Stimulated activated CD4-positive, alpha-beta T cell treated with anti-CD3 and anti-CD28 coated beads, Interleukin-12 subunit alpha, Interleukin-12 subunit beta, amount 100 ng/mL, for 4 hours (primary cell): ENCODE data around the gene ZNF658.
A peak's percentile ranks its signal among the peaks of the same experiment; 100 is the strongest.
"Not testable (repeated sequence)": the region's sequence is repeated elsewhere in the genome, so short reads cannot be mapped to it uniquely, and the experiment has no call there.

Experiments used
- DNase-seq: peaks from one replicate; pipeline ENCODE4 v3.0.0-alpha.2; 2020

The ZNF658 gene

DNA sequence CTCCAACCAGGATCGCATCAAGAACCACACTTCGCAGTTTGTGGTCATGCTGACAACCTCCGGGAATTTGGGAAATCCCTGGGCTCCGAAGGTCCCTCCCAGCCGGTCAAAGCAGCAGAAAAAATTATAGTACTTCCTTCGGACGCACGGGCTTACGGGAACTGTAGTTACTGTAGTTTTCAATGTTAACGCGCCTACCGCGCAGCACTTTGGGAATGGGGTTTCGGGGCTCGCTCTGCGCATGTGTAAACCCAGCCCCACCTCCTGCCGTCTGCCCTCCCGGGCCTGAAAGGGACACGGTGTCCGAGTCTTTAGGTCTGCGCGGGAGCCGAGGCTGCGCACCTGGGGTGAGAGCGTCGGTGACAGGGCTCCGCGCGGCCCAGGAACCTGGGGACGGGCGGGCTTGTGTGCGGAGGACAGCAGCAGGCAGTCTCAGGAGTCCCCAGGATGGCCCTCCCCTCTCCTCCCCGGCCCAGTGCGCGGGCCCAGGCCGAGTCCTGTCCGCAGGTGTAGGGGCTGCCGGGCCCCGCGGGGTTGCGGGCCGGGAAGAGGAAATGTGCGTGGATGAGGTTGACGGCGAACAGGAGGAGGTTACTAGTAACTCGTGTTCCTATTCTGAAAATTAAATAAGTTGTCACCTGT lies at the start of gene ZNF658:
TSS of gene ZNF658 (plus strand) at position 236 of the 642 bp plus-strand sequence. CDS start 2,837 bp downstream, outside the sequence.
- peak; percentile 60 for DNase-seq

DNA sequence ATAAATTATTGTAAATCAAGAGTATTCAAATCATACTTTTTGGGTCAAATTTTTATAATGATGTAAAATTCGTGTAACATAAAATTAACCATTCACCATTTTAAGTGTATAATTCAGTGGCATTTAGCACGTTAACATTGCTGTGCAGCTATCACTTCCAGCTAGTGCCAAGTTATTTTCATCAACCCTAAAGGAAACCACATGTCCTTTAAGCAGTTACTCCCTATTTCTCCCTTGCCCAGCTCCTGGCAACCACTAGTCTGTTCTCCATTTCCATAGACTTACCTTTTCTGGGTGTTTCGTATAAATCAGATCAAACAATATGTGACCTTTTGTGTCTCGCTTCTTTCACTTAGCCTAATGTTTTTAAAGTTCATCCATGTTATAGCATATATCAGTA lies 38.8 kb upstream of the ZNF658 start:
- DNase-seq, result not testable (repeated sequence)

DNA sequence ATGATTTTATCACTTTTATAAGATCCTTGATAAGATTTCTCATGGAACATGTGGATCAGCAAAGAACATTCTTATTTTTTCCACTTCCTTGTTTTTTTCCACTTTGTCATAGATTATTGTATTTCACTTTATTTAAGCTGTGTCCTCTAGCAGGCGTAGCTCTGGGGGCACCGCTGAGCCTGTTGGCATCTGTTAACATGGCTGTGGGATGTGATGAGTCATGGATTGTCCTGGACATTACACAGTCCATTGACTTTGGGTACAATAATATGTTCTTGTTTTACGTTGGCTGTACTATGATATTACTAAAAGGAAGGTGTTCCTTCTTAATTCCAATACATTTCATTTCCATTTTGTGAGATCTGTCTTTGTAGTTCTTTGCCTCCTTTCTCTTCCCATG lies 31.9 kb upstream of the ZNF658 start:
- not testable (repeated sequence) for DNase-seq

DNA sequence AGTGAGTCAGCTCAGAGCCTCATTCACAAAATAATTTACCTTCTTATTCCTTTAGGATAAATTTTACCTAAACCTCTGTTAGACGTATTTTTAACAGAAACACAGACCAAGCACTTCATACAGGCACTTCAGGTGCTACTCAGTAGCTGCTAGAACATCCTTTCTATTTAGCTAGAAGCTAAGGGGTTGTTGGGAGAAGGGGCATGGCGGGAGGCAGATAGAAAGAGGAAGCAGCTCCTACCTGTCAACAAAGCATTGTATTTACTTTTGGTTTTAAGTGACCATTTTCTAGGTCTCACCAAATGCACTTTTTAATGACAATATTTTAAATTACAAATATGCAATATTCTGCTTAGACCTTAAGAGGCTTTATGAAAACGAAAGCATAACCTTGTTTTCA lies 19.9 kb upstream of the ZNF658 start:
- DNase-seq, result not testable (repeated sequence)

DNA sequence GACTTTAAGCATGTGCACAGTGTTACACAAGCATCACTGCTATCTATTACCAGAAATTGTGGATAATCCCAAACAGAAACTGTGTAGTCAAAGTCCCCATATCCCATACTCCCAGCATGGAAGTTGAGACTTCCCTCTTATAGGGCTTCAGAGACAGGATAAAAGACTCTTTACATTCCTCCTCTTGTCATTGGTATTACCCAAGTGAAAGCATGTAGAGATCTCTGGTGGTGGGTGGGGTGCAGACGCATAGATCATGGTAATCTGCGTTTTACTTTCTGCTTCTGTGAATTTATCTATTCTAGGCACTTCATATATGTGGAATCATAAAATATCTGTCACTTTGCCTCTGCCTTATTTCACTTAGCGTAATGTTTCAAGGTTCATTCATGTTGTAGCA lies 18.7 kb upstream of the ZNF658 start:
- DNase-seq, result not testable (repeated sequence)

DNA sequence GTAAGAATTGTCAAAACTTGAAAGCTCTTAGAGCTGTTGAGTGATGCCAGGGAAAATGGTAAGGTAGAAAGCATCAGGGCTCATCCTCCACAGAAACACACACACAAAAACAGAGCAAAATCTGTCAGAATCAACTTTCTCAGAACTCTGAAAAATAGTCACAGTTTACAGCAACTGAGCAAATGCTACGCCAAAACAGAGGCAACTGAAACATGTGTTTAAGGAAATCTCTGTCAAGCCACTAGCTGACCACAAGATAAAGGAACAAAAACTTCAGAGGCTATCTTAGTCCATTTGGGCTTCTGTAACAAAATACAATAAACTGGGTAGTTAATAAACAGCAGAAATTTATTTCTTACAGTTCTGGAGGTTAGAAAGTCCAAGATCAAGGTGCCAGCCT lies 10.2 kb upstream of the ZNF658 start:
- DNase-seq, result not testable (repeated sequence)

DNA sequence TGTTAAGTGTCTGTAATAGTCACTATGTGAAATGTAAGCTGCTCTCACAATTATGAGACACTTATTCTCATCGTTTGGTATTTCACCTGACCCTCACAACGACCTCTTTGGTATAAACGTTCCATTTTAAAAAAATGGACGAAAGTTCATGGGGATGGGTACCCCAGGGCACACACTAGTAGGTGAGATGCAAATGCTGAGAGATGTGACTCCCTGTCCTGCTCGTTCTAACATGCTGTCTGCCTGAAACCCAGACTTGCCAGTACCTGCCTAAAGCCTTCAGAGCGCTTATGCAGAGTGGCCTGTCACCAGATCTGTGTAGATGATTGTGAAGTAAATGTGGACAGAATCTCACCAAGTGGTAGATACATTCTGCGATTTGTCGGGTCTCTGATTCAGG lies 616 bp downstream of the ZNF658 start:
- DNase-seq, result not testable (repeated sequence)

DNA sequence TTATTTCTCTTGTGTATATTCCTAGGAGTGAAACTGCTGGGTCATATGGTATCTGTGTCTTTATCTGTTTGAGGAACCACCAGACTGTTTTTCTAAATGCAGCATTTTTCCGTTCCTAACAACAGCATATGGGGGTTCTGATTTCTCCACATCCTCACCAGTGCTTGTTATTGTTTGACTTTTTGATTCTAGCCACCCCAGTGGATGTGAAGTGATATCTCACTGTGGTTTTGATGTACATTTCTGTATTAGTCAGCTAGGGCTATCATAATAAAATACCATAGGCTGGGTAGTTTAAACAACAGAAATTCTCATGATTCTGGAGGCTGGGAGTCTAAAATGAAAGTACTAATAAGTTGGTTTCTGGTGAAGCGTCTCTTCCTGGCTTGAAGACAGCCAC lies 9.0 kb downstream of the ZNF658 start:
- DNase-seq, result not testable (repeated sequence)

DNA sequence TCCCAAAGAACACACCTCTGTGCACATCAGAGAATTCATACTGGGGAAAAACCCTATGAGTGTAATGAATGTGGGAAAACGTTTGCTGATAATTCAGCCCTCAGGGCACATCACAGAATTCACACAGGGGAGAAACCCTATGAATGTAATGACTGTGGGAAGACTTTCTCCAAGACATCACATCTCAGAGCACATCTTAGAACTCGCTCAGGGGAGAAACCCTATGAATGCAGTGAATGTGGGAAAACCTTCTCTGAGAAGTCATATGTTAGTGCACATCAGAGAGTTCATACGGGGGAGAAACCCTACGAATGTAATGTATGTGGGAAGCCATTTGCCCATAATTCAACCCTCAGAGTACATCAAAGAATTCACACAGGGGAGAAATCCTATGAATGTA lies 19.5 kb downstream of the ZNF658 start:
- not testable (repeated sequence) for DNase-seq

DNA sequence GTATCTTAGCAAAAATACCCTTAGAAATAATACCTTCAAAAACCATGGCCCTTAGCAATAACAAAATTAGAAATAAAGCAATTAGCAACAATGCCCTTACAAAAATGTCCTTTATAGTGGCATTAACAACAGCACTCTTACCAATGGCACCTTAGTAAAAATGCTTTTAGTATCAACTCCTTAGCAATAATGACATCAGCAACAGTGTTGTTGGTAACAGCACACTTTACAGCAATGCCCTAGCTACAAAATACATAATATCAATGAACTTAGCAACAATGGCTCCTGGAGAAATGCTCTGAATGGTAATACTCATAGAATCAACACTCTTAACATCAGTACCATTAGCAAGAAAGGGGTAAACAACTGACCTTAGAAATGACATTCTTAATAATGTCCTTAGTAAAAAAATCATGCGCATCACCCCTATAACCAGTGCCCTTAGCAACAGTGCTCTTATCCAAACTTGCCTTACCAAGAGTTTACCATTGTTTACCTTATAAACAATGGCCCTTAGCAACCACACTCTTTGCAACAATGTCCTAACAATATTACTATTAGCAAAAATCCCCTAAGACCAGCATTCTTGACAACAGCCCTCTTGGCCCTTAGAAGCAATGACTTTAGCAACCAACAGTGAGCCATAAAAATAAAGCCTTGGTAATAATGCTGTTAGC lies 35.8 kb downstream of the ZNF658 start:
- DNase-seq, result not testable (repeated sequence)

DNA sequence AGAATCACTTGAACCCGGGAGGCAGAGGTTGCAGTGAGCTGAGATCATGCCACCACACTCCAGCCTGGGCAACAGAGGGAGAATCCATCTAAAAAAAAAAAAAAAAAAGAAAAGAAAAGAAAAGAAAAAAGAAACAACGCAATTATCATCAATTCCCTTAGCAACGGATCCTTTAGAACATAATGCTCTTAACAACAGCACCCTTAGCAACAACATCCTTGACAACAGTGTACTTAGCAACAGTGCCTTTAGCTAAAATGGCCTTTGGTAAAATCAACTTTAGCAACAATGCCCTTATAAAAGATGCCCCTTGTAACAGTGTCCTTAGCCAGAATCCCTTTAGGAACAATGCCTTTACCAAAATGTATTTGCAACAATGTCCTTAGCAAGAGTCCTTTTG lies 37.1 kb downstream of the ZNF658 start:
- DNase-seq, result not testable (repeated sequence)

DNA sequence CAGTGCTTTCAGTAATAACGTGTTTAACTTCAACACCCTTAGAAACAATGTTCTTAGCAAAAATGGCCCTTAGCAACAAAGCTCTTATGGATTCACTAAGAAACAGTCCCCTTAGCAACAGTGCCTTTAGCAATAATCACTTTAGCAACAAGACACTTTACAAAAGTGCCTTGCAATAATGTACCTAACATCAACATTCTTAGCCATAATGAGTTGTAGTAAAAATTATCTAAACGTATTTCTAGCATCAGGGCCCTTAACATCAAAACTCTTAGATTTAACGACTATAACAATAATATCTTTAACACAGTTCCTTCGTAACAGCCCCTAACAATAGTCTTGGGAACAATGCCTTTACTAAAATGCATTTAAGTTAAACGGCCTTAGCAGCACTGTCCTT lies 37.8 kb downstream of the ZNF658 start:
- not testable (repeated sequence) for DNase-seq

DNA sequence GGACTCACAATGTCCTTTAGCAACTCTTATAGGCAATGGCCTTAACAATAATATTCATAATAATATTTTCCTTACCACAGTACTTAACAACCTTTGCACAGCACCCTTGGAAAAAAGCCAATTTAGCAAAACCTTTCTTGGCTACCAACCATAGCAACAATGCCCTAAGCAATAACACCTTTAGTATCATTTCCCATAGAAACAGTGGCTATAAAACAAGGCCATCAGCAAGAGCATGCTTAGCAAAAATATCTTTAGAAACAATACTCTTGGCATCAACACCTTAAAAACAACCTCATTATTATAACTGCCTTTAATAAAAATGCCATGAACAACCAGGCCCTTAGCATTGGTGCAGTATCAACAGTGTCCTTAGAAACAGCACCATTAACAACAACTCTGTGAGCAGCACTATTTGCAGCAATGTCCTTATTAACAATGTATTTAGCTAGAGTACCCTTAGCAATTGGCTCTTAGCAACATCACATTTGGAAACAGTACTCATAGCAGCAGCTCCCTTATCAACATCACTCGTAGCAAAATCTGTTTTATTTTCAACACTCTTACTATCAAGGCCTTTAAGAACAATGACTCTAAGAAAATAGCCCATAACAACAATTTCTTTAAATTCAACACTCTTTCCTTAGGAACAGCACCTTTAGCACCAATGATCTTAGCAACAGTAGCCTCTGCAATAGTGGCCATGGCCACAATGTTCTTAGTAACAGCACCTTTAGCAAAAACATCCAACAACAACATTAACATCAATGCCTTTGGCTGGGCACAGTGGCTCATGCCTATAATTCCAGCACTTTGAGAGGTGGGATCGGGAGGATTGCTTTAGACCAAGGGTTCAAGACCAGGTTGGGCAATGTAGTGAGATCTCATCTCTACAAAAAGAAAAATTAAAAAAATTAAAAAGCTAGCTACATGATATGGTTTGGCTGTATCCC lies 39.6 kb downstream of the ZNF658 start:
- DNase-seq, result not testable (repeated sequence)

DNA sequence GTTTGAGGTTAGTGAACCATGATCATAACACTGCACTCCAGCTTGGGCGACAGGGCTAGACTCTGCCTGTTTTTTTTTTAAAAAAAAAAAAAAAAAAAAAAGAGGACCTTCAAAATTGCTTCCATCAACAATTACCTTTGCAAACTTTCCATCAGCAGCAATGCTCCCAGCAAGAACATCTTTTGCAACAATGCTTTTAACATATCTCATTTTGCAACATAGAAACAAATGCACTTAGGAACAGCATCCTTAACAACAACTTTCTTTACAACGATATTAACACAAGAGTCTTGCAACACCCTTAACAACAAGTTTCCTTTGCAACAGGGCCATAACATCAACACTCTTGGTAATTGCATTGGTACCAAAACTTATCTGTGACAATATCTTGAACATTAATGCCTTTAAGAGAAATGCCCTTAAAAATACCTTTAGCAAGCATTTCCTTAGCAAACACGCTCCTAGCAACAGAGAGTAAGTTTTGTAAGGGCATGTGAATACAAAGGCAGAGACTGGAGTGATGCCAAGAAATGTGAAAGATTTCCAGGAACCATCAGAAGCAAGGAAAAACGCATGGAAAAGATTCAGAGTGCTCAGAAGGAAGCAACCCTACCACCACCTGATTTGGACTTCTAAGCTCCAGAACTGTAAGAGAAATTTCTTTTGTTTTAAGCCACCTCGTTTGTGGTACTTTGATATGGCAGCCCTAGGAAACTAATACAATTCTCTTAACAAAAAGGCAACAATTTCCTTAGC lies 42.1 kb downstream of the ZNF658 start:
- DNase-seq, result not testable (repeated sequence)

DNA sequence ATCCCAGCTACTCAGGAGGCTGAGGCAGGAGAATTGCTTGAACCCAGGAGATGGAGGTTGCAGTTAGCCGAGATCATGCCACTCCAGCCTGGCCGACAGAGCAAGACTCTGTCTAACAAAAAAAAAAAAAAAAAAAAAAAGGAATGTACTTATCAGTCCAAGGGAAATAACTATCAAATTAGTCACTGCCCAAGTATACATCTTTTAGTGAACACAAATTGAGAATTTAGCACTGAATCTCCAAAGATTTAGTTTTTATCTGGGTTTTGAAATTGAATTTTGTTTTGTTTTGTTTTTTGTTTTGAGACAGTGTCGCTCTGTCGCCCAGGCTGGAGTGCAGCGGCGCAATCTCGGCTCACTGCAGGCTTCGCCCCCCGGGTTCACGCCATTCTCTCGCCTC lies 52.1 kb downstream of the ZNF658 start:
- not testable (repeated sequence) for DNase-seq
